Measurements from ENCODE around the gene POU6F2.

GRCh38 chr7:39228946-39229345 is 251.2 kb downstream of the POU6F2 start:
- TF ChIP-seq CTCF (IDR thresholded peaks at IDR 0.05): no peak
- no peak for TF ChIP-seq POLR2AphosphoS5 (IDR thresholded peaks at IDR 0.05; ENCODE audit: low read depth, low read length)
